Activated CD4-positive, alpha-beta T cell treated with anti-CD3 and anti-CD28 coated beads, Interleukin-2, amount 10 ng/mL, durations not matched to agents 24 days and 14 days (primary cell): ENCODE results near the gene KRTAP5-4. TPM values are rescaled to one million over a fixed set of nuclear protein-coding genes. Genes with fewer than 3 reads are reported as not detected.

Experiments used
- DNase-seq: peaks from one replicate; pipeline ENCODE4 v3.0.0; 2022
- H3K27ac Mint-ChIP-seq: one replicate; pipeline ENCODE4 v1.8.0; 2022; ENCODE audit warnings: mild to moderate bottlenecking, mixed read lengths
- H3K27me3 Mint-ChIP-seq: one replicate; pipeline ENCODE4 v1.8.0; 2022; ENCODE audit warnings: mixed read lengths
- H3K36me3 Mint-ChIP-seq: one replicate; pipeline ENCODE4 v1.8.0; 2022; ENCODE audit warnings: low read depth, mild to moderate bottlenecking, mixed read lengths
- H3K4me1 Mint-ChIP-seq: one replicate; pipeline ENCODE4 v1.8.0; 2021; ENCODE audit warnings: mixed read lengths
- H3K4me3 Mint-ChIP-seq: one replicate; pipeline ENCODE4 v1.8.0; 2022; ENCODE audit warnings: mild to moderate bottlenecking, moderate library complexity, mixed read lengths
- H3K9me3 Mint-ChIP-seq: one replicate; pipeline ENCODE4 v1.8.0; 2021; ENCODE audit warnings: mixed read lengths
- intact Hi-C: fragments of 100-400 bp; cut with micrococcal nuclease; formaldehyde crosslinking; loops from one replicate; pipeline ENCODE4 v1.15.1; 2023
- total RNA-seq: library from RNA; stranded (reverse); gene quantifications from 2 replicates; pipeline ENCODE4 v1.2.3, GENCODE V29; 2022

KRTAP5-4 gene
- total RNA-seq, 1 donor from 2014 or later, result not detected

DNA sequence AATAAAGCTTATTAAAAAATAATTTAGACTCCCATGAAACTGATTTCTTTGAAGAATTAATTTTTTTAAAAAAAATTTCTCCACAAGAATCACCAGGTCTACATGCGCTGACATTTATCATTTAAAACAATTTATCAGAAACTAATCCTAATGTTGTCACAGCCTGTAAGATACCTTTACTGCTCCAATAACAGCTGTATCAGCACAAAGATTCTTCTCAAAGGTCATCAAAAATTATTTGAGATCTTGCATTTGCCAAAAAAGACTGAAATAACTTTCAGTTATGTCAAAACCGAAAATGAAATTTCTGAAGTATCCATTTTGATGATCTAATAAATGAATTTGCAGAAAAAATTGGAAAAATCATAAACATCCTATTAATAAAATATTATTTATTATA lies 15.7 kb upstream of the KRTAP5-4 start:
- H3K36me3 Mint-ChIP-seq, result no peaks in the 10 kb centered on the region
- H3K27ac Mint-ChIP-seq, result no peak overlapping the region
- no peak for DNase-seq
- peaks cover 1% of the 10 kb centered on the region for H3K27me3 Mint-ChIP-seq
- H3K9me3 Mint-ChIP-seq, result no peaks in the 10 kb centered on the region
- no peak overlapping the region for H3K4me3 Mint-ChIP-seq
- intact Hi-C loops, result no loop called here
- no peaks in the 10 kb centered on the region for H3K4me1 Mint-ChIP-seq

DNA sequence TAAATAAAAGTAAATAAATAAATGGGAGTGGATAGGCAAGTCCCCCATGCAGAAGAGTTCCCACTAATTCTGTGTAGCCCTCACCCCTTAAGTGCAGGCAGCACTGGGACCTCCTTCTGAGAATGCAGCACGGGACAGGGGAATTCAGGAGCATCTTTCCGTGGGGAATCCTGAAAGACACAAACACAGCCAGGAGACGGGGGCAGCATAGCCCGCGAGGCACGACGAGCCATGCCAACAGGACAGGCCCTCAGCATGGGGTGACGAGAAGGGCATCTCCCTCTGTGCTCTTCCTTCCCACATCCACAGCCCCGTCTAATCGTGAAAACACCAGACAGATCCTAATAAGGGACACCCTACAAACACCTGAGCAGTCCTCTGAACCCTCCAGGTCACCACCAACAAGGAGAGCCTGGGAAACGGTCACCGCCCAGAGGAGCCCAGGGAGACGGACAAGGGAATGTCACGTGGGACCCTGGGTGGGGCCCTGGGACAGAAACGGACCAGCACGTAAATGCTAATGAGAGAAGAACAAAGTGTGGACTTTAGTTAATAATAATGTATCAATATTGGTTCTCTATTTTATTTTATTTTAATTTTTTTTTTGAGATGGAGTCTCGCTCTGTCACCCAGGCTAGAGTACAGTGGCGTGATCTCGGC lies 14.5 kb upstream of the KRTAP5-4 start:
- H3K36me3 Mint-ChIP-seq, result no peaks in the 10 kb centered on the region
- H3K27ac Mint-ChIP-seq, result no peak overlapping the region
- no peaks in the 10 kb centered on the region for H3K9me3 Mint-ChIP-seq
- DNase-seq, result no peak
- peaks cover 1% of the 10 kb centered on the region for H3K27me3 Mint-ChIP-seq
- intact Hi-C loops, result no loop called here
- no peak overlapping the region for H3K4me3 Mint-ChIP-seq
- H3K4me1 Mint-ChIP-seq, result no peaks in the 10 kb centered on the region

DNA sequence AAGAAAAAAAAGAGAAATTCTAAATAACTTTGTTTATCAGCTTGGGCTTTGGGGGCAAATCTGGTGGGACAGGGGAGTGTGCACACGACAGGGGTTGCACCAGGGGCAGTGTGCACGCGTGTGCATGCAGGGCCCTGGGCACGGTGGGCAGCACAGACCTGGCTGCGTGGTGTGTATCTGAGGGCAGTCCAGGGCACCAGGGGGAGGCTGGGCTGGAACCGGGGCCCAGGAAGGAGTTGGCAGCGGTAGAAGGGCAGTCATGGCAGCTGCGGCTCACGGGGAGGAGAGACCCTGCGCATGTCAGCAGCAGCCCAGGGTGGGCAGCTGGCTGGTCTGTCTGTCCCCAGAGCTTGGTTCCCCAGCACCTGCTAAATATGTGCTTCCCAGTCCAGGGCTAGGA lies 11.9 kb upstream of the KRTAP5-4 start:
- H3K27me3 Mint-ChIP-seq, result peaks cover 6% of the 10 kb centered on the region
- no peak overlapping the region for H3K27ac Mint-ChIP-seq
- peaks cover 1% of the 10 kb centered on the region for H3K4me1 Mint-ChIP-seq
- no peak for DNase-seq
- H3K36me3 Mint-ChIP-seq, result no peaks in the 10 kb centered on the region
- intact Hi-C loops, result no loop called here
- no peaks in the 10 kb centered on the region for H3K9me3 Mint-ChIP-seq
- no peak overlapping the region for H3K4me3 Mint-ChIP-seq

DNA sequence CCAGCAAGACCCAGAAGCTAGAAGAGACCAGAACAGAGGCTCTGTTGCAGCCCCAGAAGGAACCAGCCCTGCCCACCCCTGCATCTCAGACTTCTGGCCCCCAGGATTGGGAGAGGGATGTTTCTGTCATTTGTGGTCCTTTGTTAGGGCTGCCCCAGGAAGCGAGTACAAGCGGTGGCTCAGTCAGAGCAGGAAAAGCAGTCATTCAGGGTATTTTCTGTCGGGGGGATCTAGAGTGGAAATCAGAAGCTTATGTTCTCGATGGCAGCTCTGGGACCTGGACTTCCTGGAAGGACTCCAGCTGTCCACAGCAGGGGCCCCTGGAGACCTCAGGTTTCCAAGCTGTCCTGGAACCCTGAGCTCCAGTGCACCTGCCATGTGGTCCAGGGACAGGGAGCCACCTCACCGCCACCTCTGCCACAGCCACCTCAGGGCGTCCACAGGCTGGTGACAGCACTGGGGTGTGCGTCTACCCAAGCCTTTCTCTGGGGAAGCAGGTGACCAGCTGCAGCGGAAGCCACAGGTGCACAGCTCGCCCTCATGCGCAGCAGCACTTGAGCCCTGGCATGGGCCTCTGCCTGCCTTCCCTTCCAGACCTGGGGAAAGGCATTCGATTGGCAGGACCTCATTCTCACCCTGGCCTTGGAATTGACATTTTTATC lies 10.2 kb upstream of the KRTAP5-4 start:
- H3K4me1 Mint-ChIP-seq, result peaks cover 3% of the 10 kb centered on the region
- DNase-seq, result no peak

DNA sequence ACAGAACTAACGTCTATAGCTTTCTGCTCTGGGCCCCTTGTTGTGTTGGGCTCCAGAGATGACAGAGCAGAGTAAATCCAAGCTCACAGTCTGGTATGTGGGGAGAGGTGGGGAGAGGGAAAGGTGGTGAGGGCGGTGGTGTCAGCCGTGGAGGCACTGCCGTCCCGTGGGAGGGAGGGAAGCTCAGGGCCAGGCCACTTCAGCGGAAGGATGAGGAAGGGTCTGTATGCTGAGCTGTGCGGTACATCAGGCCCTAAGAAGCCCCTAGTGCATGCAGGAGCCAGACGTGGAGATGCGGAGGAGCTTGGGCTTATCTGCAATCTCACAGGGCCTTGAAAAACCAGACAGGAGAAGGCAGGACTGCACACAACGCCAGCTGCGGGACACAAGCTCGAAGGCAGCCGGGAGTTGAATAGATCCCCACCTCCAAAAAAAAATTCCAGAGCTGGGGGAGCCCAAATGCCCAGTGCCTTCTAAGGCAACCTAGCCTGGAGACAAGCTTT lies 9.2 kb upstream of the KRTAP5-4 start:
- peaks cover 3% of the 10 kb centered on the region for H3K4me1 Mint-ChIP-seq
- H3K9me3 Mint-ChIP-seq, result no peaks in the 10 kb centered on the region
- H3K27me3 Mint-ChIP-seq, result peaks cover 15% of the 10 kb centered on the region
- no peak overlapping the region for H3K27ac Mint-ChIP-seq
- intact Hi-C loops, result no loop called here
- H3K4me3 Mint-ChIP-seq, result no peak overlapping the region
- H3K36me3 Mint-ChIP-seq, result no peaks in the 10 kb centered on the region
- DNase-seq, result no peak

More for the DNA sequence above, 10.2 kb upstream of the KRTAP5-4 start:
- Mint-ChIP-seq H3K4me3 (no peak overlapping the region), H3K27me3 (peaks cover 12% of the 10 kb centered on the region), H3K27ac (no peak overlapping the region), H3K9me3 (no peaks in the 10 kb centered on the region), H3K36me3 (no peaks in the 10 kb centered on the region)
- intact Hi-C loops, result no loop called here

DNA sequence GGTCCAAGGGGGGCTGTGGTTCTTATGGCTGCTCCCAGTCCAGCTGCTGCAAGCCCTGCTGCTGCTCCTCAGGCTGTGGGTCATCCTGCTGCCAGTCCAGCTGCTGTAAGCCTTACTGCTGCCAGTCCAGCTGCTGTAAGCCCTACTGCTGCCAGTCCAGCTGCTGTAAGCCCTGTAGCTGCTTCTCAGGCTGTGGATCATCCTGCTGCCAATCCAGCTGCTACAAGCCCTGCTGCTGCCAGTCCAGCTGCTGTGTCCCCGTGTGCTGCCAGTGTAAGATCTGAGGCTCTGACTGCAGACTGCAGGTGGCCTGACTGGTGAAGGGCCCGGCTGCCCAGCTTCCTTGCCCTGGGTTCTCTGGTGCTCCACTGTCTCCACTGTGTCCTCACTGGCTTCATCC lies 8.3 kb upstream of the KRTAP5-4 start:
- H3K9me3 Mint-ChIP-seq, result no peaks in the 10 kb centered on the region
- no peak overlapping the region for H3K4me3 Mint-ChIP-seq
- intact Hi-C loops, result no loop called here
- no peaks in the 10 kb centered on the region for H3K36me3 Mint-ChIP-seq
- H3K27ac Mint-ChIP-seq, result no peak overlapping the region
- H3K4me1 Mint-ChIP-seq, result peaks cover 3% of the 10 kb centered on the region
- H3K27me3 Mint-ChIP-seq, result peaks cover 17% of the 10 kb centered on the region
- no peak for DNase-seq

DNA sequence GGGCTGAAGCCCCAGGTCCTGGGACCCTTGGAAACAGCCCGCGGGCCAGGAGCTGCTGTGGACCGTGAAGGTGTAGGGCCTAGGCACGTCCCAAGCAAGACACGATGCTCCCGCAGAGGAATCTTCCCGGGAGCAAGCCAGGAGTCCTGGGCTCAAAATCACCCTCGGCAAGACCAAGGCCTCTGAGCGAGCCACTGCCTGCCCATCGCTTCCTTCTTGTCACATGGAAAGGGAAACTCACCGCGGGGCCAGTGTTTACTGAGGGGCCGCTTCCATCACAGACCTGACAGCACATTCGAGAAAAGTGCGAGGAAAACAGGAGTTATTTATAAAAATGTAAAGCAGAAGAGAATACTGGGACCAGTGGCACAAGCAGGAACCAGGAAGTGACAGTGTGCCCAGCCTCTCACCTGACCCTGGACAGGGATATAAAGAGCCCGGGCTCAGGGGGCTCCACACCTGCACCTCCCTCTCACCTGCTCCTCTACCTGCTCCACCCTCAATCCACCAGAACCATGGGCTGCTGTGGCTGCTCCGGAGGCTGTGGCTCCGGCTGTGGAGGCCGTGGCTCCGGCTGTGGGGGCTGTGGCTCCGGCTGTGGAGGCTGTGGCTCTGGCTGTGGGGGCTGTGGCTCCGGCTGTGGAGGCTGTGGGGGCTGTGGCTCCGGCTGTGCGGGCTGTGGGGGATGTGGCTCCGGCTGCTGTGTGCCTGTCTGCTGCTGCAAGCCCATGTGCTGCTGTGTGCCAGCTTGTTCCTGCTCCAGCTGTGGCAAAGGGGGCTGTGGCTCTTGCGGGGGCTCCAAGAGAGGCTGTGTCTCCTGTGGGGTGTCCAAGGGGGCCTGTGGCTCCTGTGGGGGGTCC lies 7.6 kb upstream of the KRTAP5-4 start, which contains the start of gene KRTAP5-5:
Gene KRTAP5-5, plus strand, starts transcription at position 450 of the 860 bp plus-strand sequence. Its CDS starts 66 bp downstream, at position 516.
- Mint-ChIP-seq H3K9me3 (no peaks in the 10 kb centered on the region), H3K27ac (no peak within 1 kb of the TSS), H3K27me3 (peaks cover 17% of the 10 kb centered on the region), H3K4me3 (no peak within 1 kb of the TSS), H3K36me3 (no peaks in the 10 kb centered on the region), H3K4me1 (peaks cover 3% of the 10 kb centered on the region)
- DNase-seq, result no peak
- intact Hi-C loops, result no loop called here

DNA sequence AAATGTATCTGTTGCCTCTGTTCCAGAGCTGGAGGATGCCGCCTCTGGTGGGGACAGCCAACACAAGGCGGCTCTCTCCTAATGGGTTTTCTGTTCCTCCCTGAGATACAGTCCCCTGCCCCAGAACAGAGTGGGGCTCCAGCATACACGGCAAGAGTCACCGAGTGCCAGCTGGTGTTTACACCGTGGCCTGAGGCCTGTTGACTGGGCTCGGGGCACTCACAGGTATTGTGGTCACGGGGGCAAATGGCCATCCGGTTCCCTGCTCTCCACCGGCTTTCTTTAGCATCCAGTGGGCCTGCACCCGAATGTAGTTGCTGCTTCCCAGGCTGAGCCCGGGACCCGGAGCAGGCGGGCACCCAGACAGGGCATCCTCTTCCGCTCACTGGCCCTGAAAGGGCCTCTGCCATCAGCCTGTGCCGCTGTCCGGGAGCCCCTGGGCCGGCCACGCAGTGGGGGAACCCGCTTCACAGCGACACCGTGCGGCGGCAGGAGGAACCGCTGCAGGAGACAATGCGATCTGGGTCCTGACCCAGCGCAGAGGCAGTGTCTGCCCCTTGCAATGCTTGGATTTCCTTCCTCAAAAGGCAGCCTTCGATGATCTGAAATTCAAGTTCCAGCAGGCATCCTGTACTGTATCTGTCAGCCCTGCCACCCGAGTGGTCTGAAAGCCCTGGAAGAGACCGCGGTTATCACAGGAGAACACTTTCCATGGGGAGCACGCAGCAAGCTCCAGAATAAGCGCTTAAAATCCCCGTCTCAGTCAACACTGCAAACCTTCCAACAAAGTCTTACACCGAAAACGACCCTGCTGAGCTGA lies 6.8 kb upstream of the KRTAP5-4 start:
- peak; percentile 87 for DNase-seq
- H3K4me1 Mint-ChIP-seq, result peaks cover 3% of the 10 kb centered on the region
- H3K9me3 Mint-ChIP-seq, result no peaks in the 10 kb centered on the region
- intact Hi-C loops, result no loop called here
- H3K36me3 Mint-ChIP-seq, result no peaks in the 10 kb centered on the region
- peaks cover 17% of the 10 kb centered on the region for H3K27me3 Mint-ChIP-seq
- no peak overlapping the region for H3K4me3 Mint-ChIP-seq
- H3K27ac Mint-ChIP-seq, result no peak overlapping the region

DNA sequence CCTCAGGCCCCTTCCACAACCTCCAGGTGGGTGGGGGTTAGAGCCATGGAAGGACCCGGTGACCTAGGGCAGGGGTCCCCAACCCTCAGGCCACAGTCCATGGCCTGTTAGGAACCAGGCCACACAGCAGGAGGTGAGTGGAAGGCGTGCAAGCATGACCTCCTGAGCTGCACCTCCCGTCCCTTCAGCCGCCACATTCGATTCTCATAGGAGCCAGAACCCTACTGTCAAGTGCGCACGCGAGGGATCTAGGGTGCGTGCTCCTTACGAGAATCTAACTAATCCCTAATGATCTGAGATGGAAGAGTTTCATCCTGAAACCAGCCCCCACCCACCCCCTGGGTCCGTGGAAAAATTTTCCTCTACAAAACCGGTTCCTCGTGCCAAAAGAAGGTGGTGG lies 3.6 kb upstream of the KRTAP5-4 start:
- intact Hi-C loops, result no loop called here
- Mint-ChIP-seq H3K4me1 (peaks cover 3% of the 10 kb centered on the region), H3K4me3 (no peak overlapping the region), H3K36me3 (no peaks in the 10 kb centered on the region), H3K27ac (no peak overlapping the region), H3K27me3 (peaks cover 16% of the 10 kb centered on the region), H3K9me3 (no peaks in the 10 kb centered on the region)
- DNase-seq, result no peak

DNA sequence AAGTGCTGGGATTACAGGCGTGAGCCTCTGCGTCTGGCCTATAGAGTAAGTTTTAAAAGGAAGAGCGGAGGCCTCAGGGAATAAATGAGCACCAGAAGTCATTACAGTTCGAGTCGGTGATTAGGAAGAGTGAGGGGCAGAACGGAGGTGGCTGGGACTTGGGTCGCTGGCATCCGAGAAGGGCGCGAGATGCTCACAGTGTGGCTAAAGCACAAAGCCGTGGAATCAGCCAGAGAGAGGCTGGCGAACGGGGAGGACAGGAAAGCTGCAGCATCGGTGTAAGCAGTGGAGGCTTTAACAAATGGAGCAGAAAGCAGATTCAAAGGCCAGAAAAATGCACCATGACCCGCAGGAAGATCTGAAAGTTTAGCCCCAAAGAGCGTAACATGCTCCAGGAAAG lies 2.7 kb upstream of the KRTAP5-4 start:
- DNase-seq, result no peak
- H3K27me3 Mint-ChIP-seq, result peaks cover 15% of the 10 kb centered on the region
- H3K9me3 Mint-ChIP-seq, result no peaks in the 10 kb centered on the region
- H3K4me3 Mint-ChIP-seq, result no peak overlapping the region
- H3K4me1 Mint-ChIP-seq, result peaks cover 3% of the 10 kb centered on the region
- no peaks in the 10 kb centered on the region for H3K36me3 Mint-ChIP-seq
- H3K27ac Mint-ChIP-seq, result no peak overlapping the region
- intact Hi-C loops, result no loop called here

DNA sequence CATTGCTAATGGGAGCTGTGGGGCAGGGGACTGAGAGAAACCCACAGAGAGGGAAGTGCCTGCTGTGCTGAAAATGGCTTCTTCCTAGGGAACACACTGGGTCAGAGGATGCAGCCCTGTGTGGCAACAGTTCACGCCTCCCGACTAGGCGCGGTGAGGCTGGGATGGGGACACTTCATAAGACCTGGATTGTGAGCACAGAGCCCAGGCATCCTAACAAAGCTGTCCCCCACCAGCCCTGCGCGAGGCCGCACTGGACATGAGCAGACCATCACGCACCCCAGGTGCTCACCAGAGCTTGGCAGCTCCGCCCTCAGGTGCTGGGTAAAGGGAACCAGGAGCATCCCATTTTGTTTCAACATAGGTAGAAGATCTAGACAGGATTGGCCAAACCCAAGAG lies 1.8 kb upstream of the KRTAP5-4 start:
- intact Hi-C loops, result no loop called here
- H3K4me3 Mint-ChIP-seq, result no peak overlapping the region
- H3K27me3 Mint-ChIP-seq, result peaks cover 10% of the 10 kb centered on the region
- peaks cover 4% of the 10 kb centered on the region for H3K4me1 Mint-ChIP-seq
- no peak overlapping the region for H3K27ac Mint-ChIP-seq
- H3K36me3 Mint-ChIP-seq, result no peaks in the 10 kb centered on the region
- no peak for DNase-seq
- H3K9me3 Mint-ChIP-seq, result no peaks in the 10 kb centered on the region

DNA sequence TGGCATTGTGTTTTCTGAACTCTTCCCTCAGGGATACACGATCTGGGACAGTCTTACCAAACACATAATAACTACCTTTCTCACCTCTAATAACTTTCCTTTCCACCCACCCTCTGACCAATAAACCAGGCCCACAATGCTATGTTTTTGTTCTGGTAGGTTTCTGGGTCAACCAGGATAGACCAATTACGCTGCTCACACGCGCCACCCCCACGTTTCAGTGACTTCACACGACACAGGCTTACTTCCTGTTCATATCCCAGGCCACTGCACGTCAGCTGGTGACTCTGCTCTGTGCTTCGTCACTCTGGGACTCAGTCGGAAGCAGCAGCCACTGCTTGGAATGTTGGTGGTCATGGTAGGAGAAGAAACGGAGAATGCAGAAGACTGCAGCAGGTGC lies 2.5 kb downstream of the KRTAP5-4 start:
- DNase-seq, result no peak
- no peak overlapping the region for H3K4me3 Mint-ChIP-seq
- intact Hi-C loops, result no loop called here
- H3K9me3 Mint-ChIP-seq, result no peaks in the 10 kb centered on the region
- peaks cover 4% of the 10 kb centered on the region for H3K4me1 Mint-ChIP-seq
- no peaks in the 10 kb centered on the region for H3K36me3 Mint-ChIP-seq
- peaks cover 5% of the 10 kb centered on the region for H3K27me3 Mint-ChIP-seq
- H3K27ac Mint-ChIP-seq, result no peak overlapping the region

DNA sequence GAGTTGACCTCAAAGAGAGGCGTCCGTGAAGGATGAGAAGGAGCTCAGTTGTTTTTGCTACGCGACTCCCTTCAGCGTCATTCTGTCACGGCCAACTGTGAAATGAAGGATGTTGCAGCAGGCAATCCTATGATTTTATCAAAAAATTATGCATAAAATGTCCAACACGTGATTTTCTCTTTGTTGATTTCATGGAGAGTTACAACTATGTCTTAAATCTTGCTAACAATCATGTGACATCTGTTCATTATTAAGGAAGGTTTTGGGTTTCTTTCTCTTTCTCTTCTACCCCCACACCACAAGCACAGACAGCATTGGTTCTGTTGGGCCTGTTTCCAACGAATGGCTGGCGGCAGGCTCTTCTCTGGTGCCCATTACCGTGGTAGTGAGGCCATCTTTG lies 3.7 kb downstream of the KRTAP5-4 start:
- H3K4me1 Mint-ChIP-seq, result peaks cover 4% of the 10 kb centered on the region
- H3K4me3 Mint-ChIP-seq, result no peak overlapping the region
- no peaks in the 10 kb centered on the region for H3K9me3 Mint-ChIP-seq
- DNase-seq, result no peak
- H3K36me3 Mint-ChIP-seq, result no peaks in the 10 kb centered on the region
- intact Hi-C loops, result no loop called here
- peaks cover 5% of the 10 kb centered on the region for H3K27me3 Mint-ChIP-seq
- H3K27ac Mint-ChIP-seq, result no peak overlapping the region
